DMS114 treated with DMSO at 0.1 percent for 48 hours (cell line): ENCODE results near the gene ZNF672.
"Not testable (repeated sequence)": the region's sequence is repeated elsewhere in the genome, so short reads cannot be mapped to it uniquely, and the experiment has no call there.

Experiments
- DNase-seq: peaks from one replicate; lab custom pipeline; 2025; ENCODE audit not compliant: unreplicated experiment; lab: John Stamatoyannopoulos, UW

ZNF672 gene

DNA sequence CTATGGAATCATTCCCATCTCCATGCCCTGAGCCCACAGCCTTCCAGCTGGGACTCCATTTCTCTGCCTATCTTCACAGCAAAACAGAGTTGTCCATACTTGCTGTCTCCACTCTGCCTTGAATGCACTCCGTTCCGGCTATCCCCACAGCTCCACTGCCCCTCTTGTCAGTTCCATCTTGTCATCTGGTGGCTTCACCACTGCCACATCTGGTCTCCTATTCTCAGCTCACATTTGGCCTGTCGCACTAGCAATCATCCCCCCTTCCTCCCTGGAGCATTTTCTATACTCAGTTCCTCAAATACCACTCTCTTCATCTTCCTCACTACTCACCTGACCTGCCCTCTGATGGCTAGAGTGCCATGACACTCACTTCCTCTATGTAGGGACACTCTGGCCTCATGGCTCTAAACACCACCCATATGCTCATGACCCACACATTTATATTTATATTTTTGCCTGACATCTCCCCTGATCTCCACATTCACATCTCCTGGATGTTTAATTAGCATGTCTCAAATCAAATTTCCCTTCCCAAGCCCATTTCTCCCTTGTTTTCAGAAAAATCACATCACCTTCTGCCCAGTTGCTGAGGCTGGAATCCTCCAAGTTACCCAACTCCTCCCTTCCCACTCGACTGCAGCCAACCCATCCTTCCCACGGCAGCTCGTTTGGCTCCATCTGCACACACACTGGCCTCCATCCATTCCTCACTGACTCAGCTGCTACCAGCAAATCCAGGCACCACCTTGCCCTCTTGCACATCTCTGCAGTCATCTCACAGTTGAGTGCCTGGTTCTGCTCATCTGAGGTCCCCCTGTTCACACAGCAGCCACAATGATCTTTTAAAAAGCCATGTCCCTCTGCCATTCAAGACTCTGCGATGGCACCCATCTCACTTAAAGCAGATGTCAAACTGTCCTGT lies 14.7 kb downstream of the ZNF672 start:
- DNase-seq: no peak

DNA sequence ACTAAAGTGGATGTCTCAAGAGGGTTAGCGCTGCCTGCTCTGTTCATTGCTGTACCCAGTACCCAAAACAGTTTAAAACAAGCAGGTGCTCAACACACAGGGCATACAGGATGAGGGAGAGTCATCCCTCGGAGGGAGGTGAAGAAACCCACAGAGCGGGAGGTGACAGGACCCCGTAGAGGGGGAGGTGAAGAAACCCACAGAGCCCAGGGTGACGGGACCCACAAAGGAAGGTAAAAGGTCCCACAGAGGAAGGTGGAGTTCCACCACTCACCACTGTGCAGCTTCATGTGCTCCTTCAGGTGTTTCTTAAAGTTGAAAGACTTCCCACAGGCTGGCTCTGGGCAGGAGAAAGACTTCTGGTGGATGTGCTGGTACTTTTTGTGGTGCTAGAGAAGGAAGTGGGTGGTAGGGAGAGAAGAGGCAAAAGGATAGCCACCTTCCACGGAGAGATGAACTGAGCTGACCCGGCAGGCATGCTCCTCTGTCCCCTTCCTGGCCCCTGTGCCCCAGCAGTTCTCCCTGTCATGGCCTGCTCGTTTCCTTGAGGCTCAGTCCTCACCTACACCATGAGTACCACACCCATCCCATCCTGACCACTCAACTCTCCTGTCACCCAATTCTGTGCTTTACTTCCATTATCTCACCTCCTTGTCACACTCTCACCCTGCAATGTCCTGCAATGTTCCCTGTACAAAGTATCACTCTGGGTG lies 15.8 kb downstream of the ZNF672 start:
- DNase-seq: no peak

GRCh38 chr1:248855580-248855979 lies 17.6 kb downstream of the ZNF672 start:
- no peak for DNase-seq

DNA sequence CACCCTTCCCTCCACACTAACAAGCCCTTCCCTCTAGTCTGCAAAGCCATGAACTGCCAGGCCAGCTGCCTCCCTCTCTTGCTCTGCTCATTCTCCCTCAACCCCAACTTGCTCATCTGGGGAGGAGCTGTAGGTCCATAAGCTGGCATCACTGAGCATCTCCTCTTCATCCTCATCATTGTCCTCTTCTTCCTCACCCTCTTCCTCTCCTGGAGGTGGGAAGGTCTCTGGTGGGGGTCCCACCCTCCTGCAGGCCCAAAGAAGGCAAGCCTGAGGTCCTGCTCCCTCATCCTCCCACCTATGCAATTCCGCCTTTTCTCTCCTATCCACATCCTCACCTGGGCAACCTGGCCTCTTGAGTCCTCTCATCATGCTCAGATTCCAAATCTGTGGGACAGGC lies 18.2 kb downstream of the ZNF672 start:
- no peak for DNase-seq

GRCh38 chr1:248857201-248857600 lies 19.2 kb downstream of the ZNF672 start:
- no peak for DNase-seq

- DNase-seq: no peak
These were observed 19.7 kb downstream of the ZNF672 start for GRCh38 chr1:248857749-248858095.

DNA sequence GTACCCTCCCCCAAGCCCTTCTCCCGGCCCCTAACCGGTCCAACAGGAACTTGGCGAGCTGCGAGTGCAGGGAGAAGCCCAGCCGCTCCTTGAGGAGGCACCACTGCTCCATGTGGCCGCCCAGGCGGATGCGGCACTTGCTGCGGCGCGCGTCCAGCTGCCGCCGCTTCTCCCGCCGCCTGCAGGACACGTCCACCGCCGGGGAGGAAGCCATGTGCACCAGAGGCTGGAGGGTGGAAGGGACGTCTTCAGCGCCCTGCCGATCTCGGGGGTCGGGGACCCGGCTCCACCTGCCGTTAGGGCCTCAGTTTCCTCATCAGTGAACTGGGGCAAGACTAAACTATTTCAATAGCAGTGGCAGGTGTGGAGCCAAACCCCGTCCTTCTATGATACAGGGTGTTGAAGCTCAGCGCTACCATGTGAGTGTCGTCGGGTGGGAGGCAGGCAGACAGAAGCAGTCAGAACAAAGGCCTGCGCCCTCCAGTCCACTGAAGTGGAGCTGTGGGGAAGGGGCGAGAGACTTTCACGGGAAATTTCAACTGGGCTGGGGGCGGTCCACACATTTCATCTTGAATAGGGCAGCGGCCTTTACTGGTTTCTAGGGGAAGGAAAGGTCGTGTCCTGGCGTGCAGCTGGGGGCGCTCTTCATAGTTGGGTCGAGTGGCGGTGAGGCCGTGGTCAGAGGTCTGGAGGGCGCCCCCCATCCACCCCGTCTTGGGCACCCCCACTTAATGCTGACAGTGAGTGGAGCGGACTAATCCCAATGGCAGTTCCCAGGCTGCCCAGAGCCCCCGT lies 20.3 kb downstream of the ZNF672 start:
- no peak for DNase-seq

GRCh38 chr1:248858891-248859889 lies 21.2 kb downstream of the ZNF672 start, which contains the start of gene ZNF692:
Gene ZNF692 (minus strand): TSS chr1:248859085. CDS start chr1:248858309, 776 bp downstream.
- DNase-seq: peak; percentile 86

- no peak for DNase-seq
These were observed 22.0 kb downstream of the ZNF672 start for GRCh38 chr1:248860007-248860406.

- no peak for DNase-seq
These were observed 23.6 kb downstream of the ZNF672 start for GRCh38 chr1:248861616-248862015.

GRCh38 chr1:248862695-248862997 lies 24.6 kb downstream of the ZNF672 start:
- DNase-seq: no peak

DNA sequence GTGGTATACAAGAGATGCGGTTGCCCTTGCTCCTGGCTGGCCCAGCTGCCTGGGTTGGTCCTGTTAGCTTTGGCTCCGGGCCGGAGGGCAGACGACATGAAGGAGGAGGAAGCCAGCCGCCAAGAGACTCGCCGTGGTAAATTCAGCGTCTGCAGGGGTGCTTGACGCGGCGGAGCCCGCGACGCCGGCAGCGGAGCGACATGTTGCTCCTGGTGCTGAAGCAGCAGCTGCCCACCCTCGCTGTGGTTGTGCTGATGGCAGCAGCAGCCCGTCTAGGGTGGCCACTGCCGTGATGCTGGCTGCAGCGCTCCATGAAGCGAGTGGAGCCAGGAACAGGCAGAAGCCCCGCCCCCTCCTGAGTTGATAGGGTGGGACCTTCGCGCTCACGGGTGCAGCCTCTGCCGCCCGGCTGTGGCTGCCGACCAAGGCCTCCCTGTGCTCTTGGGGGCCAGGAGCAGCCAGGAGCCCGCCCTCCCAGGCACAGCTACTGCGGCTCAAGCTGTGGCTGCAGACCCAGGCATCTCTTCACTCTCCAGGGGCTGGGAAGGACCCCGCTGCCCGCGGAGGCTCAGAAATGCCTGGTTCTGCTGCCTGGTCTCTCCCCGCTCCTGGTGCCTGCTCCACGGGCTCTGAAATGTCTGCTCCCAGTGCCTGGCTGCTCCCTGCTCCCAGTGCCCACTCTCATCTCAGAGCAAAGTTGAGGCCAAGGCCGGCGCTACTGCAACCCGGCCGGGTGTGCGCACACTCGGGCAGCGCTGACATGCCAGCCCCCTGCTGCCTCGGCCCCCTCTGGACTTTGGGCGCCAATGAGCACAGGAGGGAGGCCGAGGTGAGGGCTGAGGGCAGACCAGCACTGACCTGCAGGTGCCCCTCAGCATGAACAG lies 25.2 kb downstream of the ZNF672 start:
- DNase-seq: peak; percentile 47

DNA sequence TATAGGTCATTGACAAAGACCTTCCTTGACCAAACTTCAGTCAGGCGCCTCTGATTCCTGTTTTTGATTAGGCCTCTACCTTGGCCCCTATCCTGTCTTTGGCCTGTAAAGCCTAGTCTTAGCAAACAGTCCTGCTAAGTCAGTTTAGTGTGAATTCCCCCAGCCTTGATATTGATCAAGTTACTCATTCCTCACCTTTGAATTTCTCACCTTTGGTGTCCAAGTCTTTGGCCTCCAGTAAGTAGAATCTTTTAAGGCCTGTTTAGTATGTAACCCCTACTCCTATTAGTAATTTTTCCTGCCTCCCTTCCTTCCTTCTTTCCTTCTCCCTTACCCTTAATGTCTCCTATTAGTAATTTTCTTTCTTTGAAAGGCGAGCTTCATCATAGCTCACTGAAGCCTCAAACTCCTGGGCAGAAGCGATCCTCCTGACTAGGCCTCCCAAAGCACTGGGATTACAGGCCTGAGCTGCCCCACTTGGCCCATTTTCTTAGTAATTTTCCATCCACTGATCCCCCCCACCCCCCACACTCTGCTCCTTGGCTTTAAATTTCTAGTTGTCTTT lies 33.9 kb downstream of the ZNF672 start:
- DNase-seq: no peak

GRCh38 chr1:248872752-248873408 lies 34.9 kb downstream of the ZNF672 start:
- DNase-seq: peak; percentile 58

DNA sequence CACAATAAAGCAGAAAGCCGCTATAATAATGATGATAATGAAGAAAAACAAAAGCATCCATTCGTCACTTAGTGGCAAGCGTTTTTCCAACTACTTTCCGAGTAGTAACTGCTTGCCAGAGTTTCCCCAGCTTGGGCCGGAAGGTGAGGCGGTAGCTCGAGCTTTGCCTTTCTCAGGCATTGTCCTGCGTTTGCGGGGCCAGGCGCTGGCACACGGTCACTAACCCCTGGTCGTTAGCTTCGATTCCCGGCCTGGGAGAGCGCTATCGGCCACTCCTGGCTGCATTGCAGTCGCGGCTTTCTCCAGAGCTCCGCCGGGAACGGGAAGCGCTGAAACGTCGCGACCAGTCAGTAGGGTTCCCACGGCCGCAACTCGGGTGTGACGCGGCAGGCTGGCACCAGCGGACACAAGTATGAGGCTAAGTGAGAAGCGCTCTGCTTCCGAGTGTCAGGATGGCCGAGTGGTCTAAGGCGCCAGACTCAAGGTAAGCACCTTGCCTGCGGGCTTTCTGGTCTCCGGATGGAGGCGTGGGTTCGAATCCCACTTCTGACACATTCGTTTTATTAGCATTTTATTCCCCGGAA lies 35.5 kb downstream of the ZNF672 start:
- peak; percentile 89 for DNase-seq

DNA sequence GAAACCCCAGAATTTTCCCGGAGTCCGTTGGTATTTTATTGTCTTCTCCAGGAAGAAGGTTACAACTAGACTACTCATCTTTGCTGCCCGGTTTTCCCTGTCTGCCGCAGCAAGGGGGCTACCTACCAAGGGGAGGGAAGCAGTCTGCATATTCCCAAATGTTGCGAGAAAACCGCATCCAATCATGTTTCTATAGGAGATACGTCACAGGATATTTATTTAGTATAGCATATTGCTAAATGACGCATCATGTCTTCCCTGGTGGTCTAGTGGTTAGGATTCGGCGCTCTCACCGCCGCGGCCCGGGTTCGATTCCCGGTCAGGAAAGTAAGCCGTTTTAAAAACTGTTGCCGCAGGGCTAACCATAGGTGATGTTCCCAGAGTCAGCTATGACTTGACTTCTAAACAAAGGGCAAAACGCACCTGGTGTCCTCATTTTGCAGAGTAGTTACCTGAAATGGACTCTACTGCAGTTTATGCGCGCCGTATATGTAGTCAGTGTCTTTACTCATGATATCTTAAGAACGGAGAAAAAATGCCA lies 36.0 kb downstream of the ZNF672 start:
- peak; percentile 84 for DNase-seq

DNA sequence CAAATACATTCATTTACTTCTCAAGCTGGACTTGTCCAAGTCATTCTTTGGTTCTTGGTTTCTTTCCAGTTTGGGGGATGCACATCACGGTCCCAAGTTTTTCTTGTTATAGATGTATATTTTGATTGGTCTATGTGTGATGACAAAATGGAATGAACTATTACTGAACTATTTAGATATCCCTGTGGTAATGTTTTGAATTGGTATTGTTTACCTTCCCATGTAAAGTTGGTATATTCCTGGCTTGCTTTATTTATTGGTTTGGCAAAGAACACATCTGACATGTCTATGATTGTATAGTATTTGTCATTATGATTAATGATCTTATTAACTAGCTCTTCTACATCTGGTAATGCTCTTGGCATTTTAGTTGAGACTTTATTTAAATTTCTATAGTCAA lies 43.2 kb downstream of the ZNF672 start:
- DNase-seq: no peak

- DNase-seq: not testable (repeated sequence)
These were observed 44.4 kb downstream of the ZNF672 start for GRCh38 chr1:248882427-248882826.
